ENCODE data around the gene SLC27A5.

- peak; percentile 70 for TF ChIP-seq POLR2AphosphoS5 (IDR thresholded peaks at IDR 0.05; ENCODE audit: borderline replicate concordance, low read depth, low read length)
- no peak for TF ChIP-seq EZH2 (IDR thresholded peaks at IDR 0.05)
- peak; percentile 95 for TF ChIP-seq FOXP2 (optimal IDR thresholded peaks at IDR 0.05; ENCODE audit: control extremely low read depth, extremely low read length, insufficient read depth)
Measured at GRCh38 chr19:58499021-58499927, 12.5 kb downstream of the SLC27A5 start.
